ENCODE data around the gene ENOX1. TPM values are rescaled to one million over a fixed set of nuclear protein-coding genes. Genes with fewer than 3 reads are reported as not detected.

Gene ENOX1
- total RNA-seq, 1 experiment from 2014 or later: 0.26 TPM

GRCh38 chr13:43800828-43801227 lies 14.1 kb upstream of the ENOX1 start:
- POLR2A ChIA-PET: no interaction called here
- Mint-ChIP-seq H3K27me3 (ENCODE audit: low read depth) (no peaks in the 10 kb centered on the region), H3K27ac (no peak overlapping the region), H3K4me3 (no peak overlapping the region), H3K4me1 (peaks cover 18% of the 10 kb centered on the region), H3K9me3 (no peaks in the 10 kb centered on the region), H3K36me3 (no peaks in the 10 kb centered on the region)
- DNase-seq (ENCODE audit: low spot score) (no peak), ATAC-seq (no peak)
- TF ChIP-seq NR3C1 (CRISPR knock-in tag; conservative IDR thresholded peaks at IDR 0.05; ENCODE audit: low read depth) (no peak), IRF1 (CRISPR knock-in tag; IDR thresholded peaks at IDR 0.05) (no peak), ZNF671 (CRISPR knock-in tag; IDR thresholded peaks at IDR 0.05) (no peak), ARID4B (CRISPR knock-in tag; IDR thresholded peaks at IDR 0.05; ENCODE audit: borderline replicate concordance) (no peak), RORB (CRISPR knock-in tag; IDR thresholded peaks at IDR 0.05) (no peak), CBFB (CRISPR knock-in tag; IDR thresholded peaks at IDR 0.05; ENCODE audit: low read depth) (no peak), NFYB (CRISPR knock-in tag; conservative IDR thresholded peaks at IDR 0.05; ENCODE audit: low read depth) (no peak), ATF6 (CRISPR knock-in tag; IDR thresholded peaks at IDR 0.05) (no peak)
- CTCF ChIA-PET: interaction anchor here (0.8 kb wide), 1 partner anchor 498 kb away, joined by 3 read pairs; no protein-coding TSS in a partner anchor

GRCh38 chr13:43799191-43799590 lies 12.4 kb upstream of the ENOX1 start:
- Mint-ChIP-seq H3K27me3 (ENCODE audit: low read depth) (no peaks in the 10 kb centered on the region), H3K4me1 (peaks cover 5% of the 10 kb centered on the region), H3K9me3 (no peaks in the 10 kb centered on the region), H3K27ac (no peak overlapping the region), H3K36me3 (no peaks in the 10 kb centered on the region), H3K4me3 (no peak overlapping the region)
- POLR2A ChIA-PET: no interaction called here
- ATAC-seq (no peak), DNase-seq (ENCODE audit: low spot score) (no peak)
- CTCF ChIA-PET: no interaction called here
- TF ChIP-seq MXD4 (CRISPR knock-in tag; IDR thresholded peaks at IDR 0.05; ENCODE audit: borderline replicate concordance) (no peak), TEAD1 (CRISPR knock-in tag; IDR thresholded peaks at IDR 0.05) (no peak), CBFB (CRISPR knock-in tag; IDR thresholded peaks at IDR 0.05; ENCODE audit: low read depth) (no peak), CTCF (IDR thresholded peaks at IDR 0.05) (no peak), ELF4 (CRISPR knock-in tag; IDR thresholded peaks at IDR 0.05; ENCODE audit: low read depth) (no peak), NR2C2 (CRISPR knock-in tag; IDR thresholded peaks at IDR 0.05) (no peak), IRF1 (CRISPR knock-in tag; IDR thresholded peaks at IDR 0.05) (no peak), PRRX2 (CRISPR knock-in tag; IDR thresholded peaks at IDR 0.05) (no peak), GTF2I (CRISPR knock-in tag; conservative IDR thresholded peaks at IDR 0.05) (no peak)
